Measurements from ENCODE around the gene NUDT14.

NUDT14 gene

GRCh38 chr14:105206873-105207272, 25.8 kb upstream of the NUDT14 start:
- H2AFZ ChIP-seq (ENCODE audit: low read length): no peak overlapping the region
- H3K4me2 ChIP-seq (ENCODE audit: low read depth, low read length, poor library complexity, severe bottlenecking): no peak overlapping the region
- peaks cover 15% of the 10 kb centered on the region for H3K4me1 ChIP-seq (ENCODE audit: insufficient read depth, low read length, poor library complexity, severe bottlenecking)
- no peaks in the 10 kb centered on the region for H3K9me2 ChIP-seq (replicated peaks; ENCODE audit: low read depth, low read length)
- peaks cover 23% of the 10 kb centered on the region; the same call in 1 of the 2 replicates for H3K36me3 ChIP-seq (ENCODE audit: insufficient read depth, low read length)
- no peaks in the 10 kb centered on the region for H4K20me1 ChIP-seq (ENCODE audit: insufficient read depth, low read length, poor library complexity, severe bottlenecking)
- H3K27me3 ChIP-seq (ENCODE audit: insufficient read depth, low read length, poor library complexity, severe bottlenecking): no peaks in the 10 kb centered on the region
- no peaks in the 10 kb centered on the region for H3F3A ChIP-seq (ENCODE audit: low read depth)
- TF ChIP-seq CTCF (conservative IDR thresholded peaks at IDR 0.05; ENCODE audit: low read length) (no peak), EZH2phosphoT487 (IDR thresholded peaks at IDR 0.05; ENCODE audit: borderline replicate concordance) (no peak)
- H3K9me3 ChIP-seq (ENCODE audit: insufficient read depth, low read depth, low read length): no peaks in the 10 kb centered on the region
- no peaks in the 10 kb centered on the region for H3K79me2 ChIP-seq (ENCODE audit: insufficient read depth, low read length)
- no peak overlapping the region for H3K4me3 ChIP-seq (ENCODE audit: low read length, poor library complexity, severe bottlenecking)
- no peak overlapping the region for H3K9ac ChIP-seq (ENCODE audit: low read depth, low read length, poor library complexity, severe bottlenecking)

GRCh38 chr14:105205673-105206208, 24.6 kb upstream of the NUDT14 start:
- H3K9me3 ChIP-seq (ENCODE audit: insufficient read depth, low read depth, low read length): no peaks in the 10 kb centered on the region
- H3F3A ChIP-seq (ENCODE audit: low read depth): no peaks in the 10 kb centered on the region
- no peaks in the 10 kb centered on the region for H3K27me3 ChIP-seq (ENCODE audit: insufficient read depth, low read length, poor library complexity, severe bottlenecking)
- H3K9ac ChIP-seq (ENCODE audit: low read depth, low read length, poor library complexity, severe bottlenecking): no peak overlapping the region
- H3K4me2 ChIP-seq (ENCODE audit: low read depth, low read length, poor library complexity, severe bottlenecking): no peak overlapping the region
- no peaks in the 10 kb centered on the region for H4K20me1 ChIP-seq (ENCODE audit: insufficient read depth, low read length, poor library complexity, severe bottlenecking)
- H3K9me2 ChIP-seq (replicated peaks; ENCODE audit: low read depth, low read length): no peaks in the 10 kb centered on the region
- H3K4me1 ChIP-seq (ENCODE audit: insufficient read depth, low read length, poor library complexity, severe bottlenecking): peaks cover 25% of the 10 kb centered on the region
- H2AFZ ChIP-seq (ENCODE audit: low read length): no peak overlapping the region
- no peaks in the 10 kb centered on the region for H3K79me2 ChIP-seq (ENCODE audit: insufficient read depth, low read length)
- no peak overlapping the region for H3K4me3 ChIP-seq (ENCODE audit: low read length, poor library complexity, severe bottlenecking)
- peaks cover 16% of the 10 kb centered on the region; the same call in 1 of the 2 replicates for H3K36me3 ChIP-seq (ENCODE audit: insufficient read depth, low read length)
- TF ChIP-seq EZH2phosphoT487 (IDR thresholded peaks at IDR 0.05; ENCODE audit: borderline replicate concordance) (no peak), CTCF (conservative IDR thresholded peaks at IDR 0.05; ENCODE audit: low read length) (no peak)

GRCh38 chr14:105204931-105205672, 24.0 kb upstream of the NUDT14 start:
- no peaks in the 10 kb centered on the region for H3K9me3 ChIP-seq (ENCODE audit: insufficient read depth, low read depth, low read length)
- H3K4me1 ChIP-seq (ENCODE audit: insufficient read depth, low read length, poor library complexity, severe bottlenecking): peaks cover 31% of the 10 kb centered on the region
- no peak overlapping the region for H2AFZ ChIP-seq (ENCODE audit: low read length)
- H3K27me3 ChIP-seq (ENCODE audit: insufficient read depth, low read length, poor library complexity, severe bottlenecking): no peaks in the 10 kb centered on the region
- peaks cover 13% of the 10 kb centered on the region; the same call in 1 of the 2 replicates for H3K36me3 ChIP-seq (ENCODE audit: insufficient read depth, low read length)
- no peaks in the 10 kb centered on the region for H3K9me2 ChIP-seq (replicated peaks; ENCODE audit: low read depth, low read length)
- TF ChIP-seq CTCF (conservative IDR thresholded peaks at IDR 0.05; ENCODE audit: low read length) (no peak), EZH2phosphoT487 (IDR thresholded peaks at IDR 0.05; ENCODE audit: borderline replicate concordance) (no peak)
- no peaks in the 10 kb centered on the region for H3K79me2 ChIP-seq (ENCODE audit: insufficient read depth, low read length)
- no peak overlapping the region for H3K4me3 ChIP-seq (ENCODE audit: low read length, poor library complexity, severe bottlenecking)
- no peaks in the 10 kb centered on the region for H4K20me1 ChIP-seq (ENCODE audit: insufficient read depth, low read length, poor library complexity, severe bottlenecking)
- H3K9ac ChIP-seq (ENCODE audit: low read depth, low read length, poor library complexity, severe bottlenecking): no peak overlapping the region
- H3F3A ChIP-seq (ENCODE audit: low read depth): no peaks in the 10 kb centered on the region
- H3K4me2 ChIP-seq (ENCODE audit: low read depth, low read length, poor library complexity, severe bottlenecking): no peak overlapping the region
